AML-193 (cell line): Measurements from ENCODE around the gene MEDAG.

Experiments used
- DNase-seq, 2 experiments: peaks; one replicate each; lab custom pipeline; 2025; lab: John Stamatoyannopoulos, UW

MEDAG gene

DNA sequence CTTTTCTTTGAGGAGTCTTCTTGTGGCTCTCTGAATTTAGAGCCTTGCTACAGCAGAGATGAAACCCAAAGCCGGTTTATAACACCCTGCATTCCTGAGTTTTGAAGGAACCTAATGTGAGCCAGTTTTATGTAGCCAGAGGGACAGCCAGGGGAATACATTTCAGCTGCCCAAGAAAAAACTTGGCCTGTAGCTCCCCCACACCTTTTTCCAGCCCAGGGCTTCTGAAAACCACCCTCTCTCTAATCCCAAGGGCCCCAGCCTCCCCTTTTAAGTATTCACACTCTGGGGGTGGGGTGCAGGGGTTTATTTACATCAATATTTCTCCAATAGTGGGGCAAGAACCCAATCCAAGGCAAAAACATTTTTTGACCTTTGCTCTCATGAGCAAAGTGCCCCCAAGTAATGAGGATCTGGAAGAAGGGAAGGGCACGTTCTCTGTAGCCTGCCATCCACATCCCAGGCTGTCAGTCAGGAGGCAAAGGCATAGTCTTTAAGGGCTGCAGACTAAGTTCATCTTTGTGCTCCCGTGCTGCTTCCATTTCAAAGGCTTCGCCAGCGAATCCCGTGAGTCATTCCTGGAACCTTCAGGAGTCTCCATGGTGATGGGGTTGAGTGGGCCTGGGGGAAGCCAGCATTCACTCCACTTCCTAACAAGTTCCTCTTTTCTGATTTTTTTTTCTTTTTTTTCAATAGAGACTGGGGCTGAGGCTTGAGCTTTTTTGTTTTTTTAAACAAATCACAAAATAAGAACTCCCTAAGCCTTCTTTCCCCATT is 33.2 kb upstream of the MEDAG start:
- DNase-seq: peak; percentile 17 to 37

DNA sequence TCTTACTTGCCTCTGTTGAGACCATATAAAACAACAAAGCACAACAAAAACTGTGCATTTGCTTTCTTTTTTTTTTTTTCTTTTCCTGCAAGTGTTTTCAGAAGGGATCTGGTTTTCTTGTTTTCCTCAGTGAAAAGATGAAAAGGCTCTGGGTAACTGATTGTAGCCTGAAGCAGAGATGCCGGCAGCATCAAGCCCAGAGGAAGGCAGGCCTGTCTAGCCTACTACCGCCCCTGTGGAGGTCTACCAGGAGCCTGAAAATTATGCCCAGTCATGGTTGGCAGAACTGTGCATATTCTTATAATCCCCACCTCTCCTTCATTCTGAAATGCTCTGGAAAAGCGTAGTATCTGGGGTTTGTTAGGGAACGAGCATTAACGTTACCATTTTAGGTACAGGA is 32.6 kb upstream of the MEDAG start:
- DNase-seq: no peak

DNA sequence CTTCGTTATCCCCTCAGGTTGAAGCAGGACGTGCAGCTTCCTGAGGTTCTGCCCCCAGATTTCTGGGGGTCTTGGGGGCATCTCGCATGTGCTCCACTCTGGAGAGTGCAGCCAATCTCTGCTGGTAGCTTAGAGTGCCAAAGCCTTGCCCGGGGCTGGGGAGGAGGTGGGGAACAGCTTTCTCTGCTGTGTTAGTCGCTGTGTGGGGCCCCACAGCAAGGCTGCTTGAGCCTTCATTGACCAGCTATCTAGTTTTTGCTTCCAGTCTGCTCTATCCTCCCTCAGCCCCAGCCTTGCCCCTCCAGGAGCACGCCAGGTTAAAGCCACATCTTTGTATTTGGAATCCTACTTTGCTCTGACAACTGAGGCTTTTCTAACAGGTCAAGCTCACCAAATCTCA is 32.0 kb upstream of the MEDAG start:
- DNase-seq: no peak

DNA sequence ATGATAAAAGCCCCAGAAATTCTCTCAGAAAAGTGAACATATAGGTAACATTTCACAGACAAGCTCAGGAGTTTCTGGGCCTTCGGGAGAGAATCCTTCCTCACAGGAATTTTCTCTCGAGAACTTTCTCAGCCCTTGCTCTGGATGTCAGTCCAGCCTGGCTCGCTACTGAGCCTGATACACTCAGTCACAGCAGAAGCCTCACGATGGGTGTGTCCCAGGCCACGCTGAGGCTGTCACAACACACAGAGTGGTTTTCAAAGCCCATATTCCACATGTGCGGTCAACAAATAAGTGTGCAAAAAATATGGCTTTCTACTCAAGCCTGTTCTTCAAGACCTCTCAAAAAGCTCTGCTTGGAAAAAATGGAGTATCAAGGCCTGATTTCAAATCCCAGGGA is 31.5 kb upstream of the MEDAG start:
- no peak for DNase-seq

DNA sequence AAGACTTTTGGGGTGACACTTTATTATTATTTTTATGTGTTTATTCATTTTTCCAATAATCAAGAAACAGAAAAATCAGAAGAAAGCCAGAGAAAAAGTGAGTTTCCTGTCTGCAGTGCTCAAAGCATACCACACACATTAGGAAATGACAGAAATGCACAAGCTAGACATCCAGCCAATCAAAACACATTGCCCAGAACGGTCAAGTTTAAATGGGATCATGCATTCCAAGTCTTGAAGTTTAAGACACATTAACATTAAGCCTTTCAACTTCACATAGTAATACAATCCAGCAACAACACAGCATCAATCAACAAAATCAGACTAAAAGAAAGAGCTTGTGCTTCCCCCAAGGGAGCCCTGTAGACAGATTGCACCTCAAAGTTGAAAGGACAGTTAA is 28.7 kb upstream of the MEDAG start:
- DNase-seq: no peak

DNA sequence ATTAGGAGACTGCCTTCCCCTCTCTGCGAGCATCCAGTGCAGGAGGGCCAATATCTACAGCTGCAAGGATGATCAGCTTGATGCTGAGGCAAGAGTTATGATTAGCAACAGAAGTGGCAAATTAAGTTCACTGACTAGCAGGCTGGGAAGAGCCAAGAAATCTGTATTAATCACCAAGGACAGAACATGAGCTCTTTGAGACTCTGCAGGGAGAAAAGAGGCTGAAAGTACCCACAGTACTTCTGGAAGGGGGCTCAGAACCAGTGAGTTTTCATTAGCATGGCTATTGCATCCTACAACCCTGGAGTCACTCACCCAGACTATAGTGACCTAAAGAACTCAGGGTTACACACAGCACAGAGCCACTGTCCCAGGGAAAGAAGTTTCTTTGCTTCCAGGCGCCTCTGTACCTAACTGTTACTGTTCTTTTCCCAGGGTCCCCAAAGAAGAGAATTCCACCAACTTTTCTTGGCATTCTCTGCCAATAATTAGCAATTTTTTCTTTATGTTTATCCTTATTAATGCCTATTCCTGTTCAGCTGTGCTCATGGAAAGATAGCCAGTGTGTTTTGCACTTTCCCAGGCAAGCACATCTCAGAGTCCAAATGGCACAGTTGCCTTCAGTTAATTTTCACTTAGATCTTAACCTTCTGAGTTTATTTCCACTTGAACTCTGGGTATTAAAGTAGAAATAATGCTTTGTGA is 25.8 kb upstream of the MEDAG start:
- DNase-seq: no peak

DNA sequence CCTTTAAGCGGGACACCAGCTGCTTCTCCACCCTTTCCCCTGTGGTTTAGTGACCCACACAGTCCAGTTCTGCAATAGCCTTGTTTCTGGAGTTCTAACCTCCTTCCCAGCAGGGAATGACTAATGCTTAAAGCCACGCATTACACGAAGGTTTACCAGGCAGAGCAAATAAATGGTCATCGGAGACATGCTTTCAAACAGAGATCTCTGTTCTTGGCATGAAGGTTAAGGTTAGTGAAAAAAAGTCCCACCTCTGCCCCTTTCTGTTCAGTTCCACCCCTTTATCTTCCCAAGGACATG is 25.3 kb upstream of the MEDAG start:
- DNase-seq: no peak

DNA sequence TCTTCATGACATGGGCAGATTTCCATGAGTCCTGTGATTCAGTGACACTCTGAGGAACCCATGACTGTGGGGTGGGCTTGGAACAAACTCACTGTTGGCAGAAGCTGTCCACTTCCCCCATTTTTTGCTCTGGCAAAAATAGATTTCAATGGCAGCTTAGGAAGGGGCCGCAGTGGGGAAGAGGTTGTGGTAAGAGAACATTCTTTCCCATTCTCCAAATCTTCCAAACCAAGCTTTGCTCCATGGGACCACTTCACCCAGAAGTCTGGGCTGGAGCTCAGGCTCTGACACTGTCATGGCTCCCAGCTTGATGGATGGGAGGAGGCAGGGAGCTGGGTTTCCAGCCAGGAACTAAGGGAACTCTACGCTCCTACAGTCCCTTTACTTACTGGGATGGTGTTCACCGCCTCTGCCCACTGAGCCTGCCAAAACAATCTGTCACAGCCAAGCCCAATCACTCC is 24.9 kb upstream of the MEDAG start:
- DNase-seq: no peak

DNA sequence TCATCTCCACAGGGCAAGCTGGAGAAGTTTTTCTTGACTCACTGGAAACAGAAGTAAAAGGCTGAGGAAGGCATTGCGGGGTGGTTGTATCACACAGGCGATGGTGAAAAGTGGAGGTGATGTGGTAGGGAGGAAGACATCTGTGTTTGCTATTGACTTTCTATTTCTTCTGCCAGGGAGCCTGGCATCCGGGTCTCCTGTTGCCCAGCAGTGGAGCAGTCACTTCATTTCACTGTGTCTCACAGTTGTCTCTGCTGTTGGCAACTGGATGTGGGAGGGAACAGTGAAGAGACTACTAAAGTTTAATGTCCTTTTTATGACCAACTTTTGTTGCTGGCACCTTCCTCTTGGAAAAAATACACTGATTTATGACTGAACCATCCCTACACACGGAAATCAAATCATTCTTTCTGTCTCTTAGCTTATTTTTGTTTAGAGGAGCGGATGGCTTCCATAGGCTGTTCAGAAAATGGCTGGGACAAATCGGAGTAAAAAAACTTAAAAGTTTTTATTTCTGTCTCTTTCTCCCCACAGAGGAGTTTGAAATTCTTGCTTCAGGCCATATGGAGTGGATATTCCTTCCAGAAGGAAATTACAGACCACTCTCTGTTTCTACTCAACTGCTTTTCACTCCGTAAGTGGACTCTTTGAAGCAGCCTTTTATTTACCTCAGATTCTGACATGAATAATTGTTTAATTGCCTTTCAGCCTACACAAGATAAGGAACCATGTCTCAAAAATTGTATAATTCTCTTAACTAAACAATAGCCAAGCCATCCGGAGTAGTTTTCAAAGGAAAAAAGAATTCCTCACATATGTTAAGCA is 23.8 kb upstream of the MEDAG start:
- DNase-seq: no peak

DNA sequence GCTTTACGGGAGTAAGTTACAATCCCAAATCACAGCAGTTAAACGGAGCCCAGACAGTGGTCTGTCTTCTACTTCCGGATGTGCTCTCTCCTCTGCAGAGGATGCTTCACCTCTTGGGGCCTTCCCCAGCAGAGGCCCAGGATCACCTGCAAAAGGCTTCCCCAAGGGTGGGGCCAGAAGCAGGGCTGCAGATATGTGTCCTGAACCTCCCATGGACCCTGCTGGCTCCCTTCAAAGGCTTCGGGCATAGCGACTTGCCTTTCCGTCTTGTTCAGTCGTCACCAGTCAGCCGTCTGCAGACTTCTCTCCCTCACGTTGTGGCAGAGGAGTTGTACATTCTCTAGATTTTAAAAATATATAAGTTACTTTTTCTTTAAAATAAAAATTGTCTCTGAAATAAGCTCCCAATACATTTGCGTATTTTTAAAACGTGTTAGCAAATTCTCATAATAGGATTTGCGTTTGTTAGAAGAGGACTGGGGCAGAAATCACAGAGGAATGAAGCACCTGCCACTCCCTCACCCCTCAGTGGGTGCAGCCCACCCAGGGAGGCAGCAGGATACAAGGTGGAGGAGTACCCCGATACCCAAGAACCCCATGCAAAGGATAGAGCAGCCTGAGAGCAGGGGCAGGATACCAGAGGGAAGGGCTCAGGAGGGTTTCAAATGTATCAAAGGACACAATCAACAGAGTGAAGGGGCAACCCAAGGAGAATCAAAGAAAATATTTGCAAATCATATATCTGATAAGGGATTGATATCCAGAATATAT is 22.9 kb upstream of the MEDAG start:
- no peak for DNase-seq

DNA sequence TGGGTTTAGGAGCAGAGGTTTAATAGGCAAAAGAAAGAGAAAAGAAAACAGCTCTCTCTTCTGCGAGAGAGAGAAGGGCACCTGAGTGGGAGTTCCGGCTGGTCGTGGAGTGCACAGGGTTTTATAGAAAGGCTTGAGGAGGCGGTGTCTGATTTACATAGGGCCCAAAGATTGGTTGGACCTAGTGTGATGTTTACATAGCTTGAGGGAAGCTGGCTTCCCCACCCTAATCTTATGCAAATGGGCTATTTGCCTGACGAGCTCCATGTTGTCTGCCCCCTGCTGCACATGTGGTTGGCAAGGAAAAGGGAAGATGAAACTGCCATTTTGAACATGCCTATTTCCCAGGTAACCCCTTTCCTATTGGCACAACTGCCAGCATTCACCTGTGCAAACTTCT is 21.5 kb upstream of the MEDAG start:
- DNase-seq: no peak

DNA sequence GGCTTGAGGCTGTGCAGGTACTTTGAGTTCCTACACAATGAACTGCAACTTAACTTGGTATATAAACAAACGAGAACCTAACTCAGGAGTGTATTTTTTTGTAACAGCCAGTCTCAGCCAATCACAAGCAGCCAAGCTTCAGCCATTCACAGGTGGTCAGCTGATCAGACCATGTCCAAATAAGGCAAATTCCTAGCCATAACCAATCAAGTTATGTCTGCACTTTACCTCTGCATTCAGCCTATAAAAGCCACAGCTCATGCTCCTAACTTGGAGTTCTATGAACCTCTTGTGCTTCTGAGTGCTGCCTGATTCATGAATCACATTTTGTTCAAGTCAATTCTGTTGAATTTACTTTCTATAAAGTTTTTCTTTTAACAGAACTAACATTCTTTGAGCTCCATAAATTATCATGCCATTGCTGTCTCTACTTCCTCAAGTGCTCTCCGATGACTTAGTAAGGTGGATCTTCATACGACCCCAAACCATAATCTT is 16.8 kb upstream of the MEDAG start:
- no peak for DNase-seq

DNA sequence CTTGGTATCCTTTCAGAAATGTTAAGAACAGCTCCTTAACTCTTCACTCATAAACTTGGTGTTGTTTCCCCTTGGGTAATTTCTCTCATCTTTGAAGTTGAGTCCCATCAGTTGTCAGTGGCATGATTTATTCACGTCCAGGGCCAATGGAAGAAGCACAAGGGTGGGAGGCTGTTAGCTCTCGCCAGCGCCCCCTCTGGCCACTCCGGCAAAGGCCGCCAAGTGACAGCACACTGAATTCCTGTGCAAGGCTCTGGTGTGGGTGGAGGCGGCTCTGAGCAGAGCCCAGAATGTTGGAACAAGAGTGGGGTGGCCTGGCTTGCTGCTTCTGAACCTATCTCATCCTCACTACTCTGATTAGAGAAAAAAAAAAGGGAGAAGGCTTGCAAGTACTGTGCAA is 13.1 kb upstream of the MEDAG start:
- DNase-seq: no peak

DNA sequence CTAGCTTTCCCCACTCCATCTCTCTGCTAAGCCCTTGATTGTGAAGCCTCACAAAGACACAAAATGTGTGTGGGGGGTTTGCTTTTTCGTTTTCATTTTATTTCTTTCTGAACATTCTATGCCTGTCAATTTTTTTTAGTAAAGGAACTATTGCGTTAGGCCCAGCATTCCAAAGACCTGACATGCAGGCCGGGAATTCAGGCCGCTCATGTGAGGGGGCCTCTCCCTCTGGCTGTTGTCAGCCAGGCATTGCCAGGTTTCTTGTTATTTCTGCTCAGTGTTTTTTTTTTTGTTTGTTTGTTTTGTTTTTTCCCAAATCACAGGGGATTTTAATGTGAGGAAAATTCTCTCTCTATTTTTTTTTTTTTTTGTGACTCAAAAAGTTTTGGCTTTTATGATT is 10.3 kb upstream of the MEDAG start:
- DNase-seq: no peak

DNA sequence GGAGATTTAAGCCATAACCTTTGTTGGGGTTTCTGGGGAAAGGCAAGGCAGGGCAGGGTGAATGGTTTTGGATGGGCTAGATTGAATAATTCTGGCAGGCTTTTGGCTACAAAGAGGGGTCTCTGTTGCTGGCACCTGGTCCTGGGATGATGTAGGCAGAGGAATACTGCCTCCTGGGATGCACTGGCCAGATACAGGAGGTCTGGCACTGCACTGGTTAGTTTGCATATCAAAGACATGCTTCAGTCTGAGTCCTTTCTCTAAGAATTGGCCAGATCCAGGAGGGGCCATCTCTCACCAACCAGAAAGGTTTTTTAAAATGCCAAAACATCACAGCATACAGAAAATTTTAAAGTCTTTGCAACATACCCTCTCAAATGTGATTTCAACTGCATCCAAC is 8.0 kb upstream of the MEDAG start:
- no peak for DNase-seq

DNA sequence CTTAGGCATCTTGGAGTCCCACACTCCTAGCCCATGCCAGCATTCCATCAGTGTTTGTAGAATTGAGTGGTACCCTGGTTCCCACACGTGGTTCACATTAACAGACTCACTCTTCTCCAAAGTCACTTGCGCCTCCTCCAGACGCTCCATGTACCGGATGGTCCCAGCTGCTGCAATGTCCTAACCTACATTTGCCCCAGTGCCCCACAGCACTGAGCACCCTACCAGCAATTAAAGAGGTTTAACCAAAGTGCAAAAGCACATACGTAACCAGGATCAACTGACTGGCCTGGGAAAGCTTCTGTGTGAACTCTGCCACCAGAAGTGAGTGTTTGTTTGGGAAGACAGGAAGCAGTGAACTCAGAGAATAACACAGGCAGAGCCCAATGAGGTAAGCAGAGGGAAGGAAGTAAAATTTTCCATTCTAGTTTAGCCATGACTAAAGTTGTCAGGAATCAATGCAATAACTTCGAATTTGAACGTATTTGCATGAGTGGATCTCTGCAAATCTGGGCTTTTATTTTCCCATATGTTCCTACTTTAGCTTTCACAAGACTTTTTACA is 7.3 kb upstream of the MEDAG start:
- no peak for DNase-seq

DNA sequence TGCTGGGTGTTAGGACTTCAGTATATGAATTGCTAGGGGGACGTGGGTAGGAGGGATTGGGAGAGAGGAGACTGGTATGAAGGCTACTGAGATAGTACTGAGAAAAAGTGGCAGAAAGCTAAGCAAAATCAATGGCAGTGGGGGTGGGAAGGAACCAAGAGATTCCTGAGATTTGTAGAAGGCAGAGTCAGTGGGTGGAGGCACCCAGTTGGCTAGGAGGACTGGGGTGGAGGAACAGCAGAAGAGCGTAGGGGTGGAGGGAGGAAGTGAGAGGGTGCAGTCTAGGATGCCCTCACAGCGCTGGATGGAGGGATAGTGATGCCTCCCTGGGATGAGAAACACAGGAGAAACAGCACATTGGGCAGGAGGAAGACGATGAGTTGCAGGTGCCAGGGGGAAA is 5.6 kb upstream of the MEDAG start:
- no peak for DNase-seq

DNA sequence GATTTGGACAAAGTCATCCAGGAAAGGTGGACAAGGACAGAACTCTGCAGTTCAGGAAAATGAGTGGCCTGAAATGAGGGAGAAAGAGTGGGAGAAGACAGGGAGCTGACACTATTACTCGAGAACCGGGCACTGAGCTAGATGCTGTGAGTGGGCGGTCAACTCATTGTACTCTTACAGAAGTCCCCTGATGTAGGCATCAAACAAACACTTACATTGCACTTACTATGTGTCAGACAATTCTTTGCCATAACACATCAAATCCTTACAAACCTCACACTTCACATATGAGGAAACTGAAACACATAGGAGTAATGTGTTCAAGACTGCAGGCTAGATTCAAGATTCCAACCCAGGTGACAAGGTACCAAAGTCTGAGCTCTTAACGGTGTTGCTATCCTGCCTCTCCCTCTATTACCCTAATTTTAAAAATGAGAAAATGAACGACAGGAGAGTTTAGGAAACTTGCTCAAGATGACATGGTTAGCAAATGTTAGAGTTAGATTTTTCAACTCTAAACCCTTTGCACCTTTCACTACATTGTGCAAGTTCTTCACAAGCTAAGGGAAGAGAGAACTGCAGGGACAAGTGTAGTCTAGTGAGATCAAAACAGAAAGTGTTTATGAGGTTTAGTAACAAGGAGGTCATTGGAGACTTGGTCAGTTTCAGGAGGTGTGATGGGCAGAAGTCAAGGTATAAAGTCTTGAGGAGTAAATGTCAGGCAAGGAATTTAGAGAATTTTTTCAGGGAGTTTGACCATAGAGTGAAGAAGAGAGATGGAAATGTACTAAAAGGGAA is 4.9 kb upstream of the MEDAG start:
- no peak for DNase-seq

DNA sequence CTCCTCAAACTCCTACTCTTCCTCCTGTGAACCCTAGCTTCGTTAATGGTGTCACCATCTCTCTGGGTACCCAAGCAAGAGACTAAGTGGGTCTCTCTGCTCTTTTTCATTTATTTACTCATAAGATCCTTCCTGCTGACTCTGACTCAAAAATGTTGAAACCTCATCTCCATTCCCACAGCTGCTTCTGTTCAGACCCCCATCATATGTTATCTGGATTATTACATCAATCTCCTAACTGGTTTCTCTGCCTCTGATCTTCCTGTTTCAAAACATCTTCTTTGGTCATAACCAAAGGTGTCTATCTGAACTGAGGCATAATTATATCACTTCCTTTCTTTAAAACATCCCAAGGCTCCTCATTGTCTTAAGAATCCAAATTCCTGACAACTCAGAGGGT is 2.0 kb upstream of the MEDAG start:
- DNase-seq: no peak

DNA sequence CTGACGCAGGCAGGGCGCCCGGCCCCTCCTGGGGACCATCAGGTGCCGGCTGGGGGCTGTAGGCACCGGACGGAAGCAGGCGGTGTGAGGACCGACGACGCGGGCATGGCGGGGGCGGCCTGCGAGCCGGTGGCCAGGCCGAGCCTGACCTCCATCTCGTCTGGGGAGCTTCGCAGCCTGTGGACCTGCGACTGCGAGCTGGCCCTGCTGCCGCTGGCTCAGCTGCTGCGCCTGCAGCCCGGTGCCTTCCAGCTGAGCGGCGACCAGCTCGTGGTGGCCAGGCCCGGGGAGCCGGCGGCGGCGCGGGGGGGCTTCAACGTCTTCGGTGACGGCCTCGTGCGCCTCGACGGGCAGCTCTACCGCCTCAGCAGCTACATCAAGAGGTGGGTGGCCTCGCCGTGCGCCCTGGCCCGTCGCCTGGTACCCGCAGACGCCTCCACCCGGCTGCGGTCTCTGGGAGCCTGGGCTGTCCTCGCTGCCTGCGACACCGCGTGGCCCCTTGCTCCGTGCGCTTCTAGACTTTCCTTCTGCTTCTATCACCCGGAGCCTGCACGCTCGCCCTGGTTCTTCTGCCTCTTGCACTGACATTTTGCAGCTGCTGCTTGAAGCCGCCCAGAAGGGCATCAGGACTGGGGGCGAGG is 460 bp downstream of the MEDAG start:
- DNase-seq: no peak
